Measurements from ENCODE around the gene KDELR3.
A peak's percentile ranks its signal among the peaks of the same experiment; 100 is the strongest.
"Not testable (repeated sequence)": the region's sequence is repeated elsewhere in the genome, so short reads cannot be mapped to it uniquely, and the experiment has no call there.

The KDELR3 gene

GRCh38 chr22:38456841-38457699 lies 10.8 kb upstream of the KDELR3 start:
- no peak for DNase-seq

DNA sequence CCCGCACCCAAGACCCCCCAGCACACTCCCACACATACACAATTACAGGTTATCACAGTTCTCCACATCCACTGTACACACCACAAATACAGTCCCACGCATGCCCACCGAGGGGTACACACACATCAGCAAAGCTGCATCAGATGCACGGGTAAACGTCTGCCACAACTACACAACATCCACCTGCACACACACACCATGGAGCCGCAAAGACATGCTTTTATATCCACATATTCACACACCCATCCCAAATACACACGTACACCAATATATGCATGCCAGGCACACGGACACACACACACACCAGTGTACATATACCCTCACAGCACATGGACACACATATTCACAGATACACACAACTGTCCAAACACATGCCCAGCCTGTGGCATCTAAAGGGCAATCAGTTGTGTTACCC lies 7.5 kb upstream of the KDELR3 start:
- no peak for DNase-seq

DNA sequence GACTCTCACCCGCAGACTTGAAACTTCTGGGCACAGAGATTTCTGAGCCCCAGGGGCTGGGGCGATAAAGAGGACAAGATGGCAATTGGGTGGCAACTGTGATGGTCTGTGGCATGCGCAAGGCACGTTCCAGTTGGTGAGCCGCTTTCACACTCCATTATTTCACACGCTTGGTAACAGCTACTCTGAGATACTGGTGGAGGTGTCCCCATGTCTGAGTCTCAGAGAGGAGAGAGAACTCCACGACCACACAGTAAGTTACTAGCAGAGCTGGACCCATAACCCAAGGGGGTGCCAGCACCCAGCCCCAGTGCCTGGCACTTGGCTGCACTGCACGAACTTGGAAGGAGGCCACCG lies 6.9 kb upstream of the KDELR3 start:
- DNase-seq, result no peak

GRCh38 chr22:38461414-38462081 lies 6.3 kb upstream of the KDELR3 start:
- DNase-seq, result peak; percentile 96

- no peak for DNase-seq
Observed at GRCh38 chr22:38462960-38463784, 4.7 kb upstream of the KDELR3 start.

GRCh38 chr22:38464992-38465672 lies 2.8 kb upstream of the KDELR3 start:
- no peak for DNase-seq

DNA sequence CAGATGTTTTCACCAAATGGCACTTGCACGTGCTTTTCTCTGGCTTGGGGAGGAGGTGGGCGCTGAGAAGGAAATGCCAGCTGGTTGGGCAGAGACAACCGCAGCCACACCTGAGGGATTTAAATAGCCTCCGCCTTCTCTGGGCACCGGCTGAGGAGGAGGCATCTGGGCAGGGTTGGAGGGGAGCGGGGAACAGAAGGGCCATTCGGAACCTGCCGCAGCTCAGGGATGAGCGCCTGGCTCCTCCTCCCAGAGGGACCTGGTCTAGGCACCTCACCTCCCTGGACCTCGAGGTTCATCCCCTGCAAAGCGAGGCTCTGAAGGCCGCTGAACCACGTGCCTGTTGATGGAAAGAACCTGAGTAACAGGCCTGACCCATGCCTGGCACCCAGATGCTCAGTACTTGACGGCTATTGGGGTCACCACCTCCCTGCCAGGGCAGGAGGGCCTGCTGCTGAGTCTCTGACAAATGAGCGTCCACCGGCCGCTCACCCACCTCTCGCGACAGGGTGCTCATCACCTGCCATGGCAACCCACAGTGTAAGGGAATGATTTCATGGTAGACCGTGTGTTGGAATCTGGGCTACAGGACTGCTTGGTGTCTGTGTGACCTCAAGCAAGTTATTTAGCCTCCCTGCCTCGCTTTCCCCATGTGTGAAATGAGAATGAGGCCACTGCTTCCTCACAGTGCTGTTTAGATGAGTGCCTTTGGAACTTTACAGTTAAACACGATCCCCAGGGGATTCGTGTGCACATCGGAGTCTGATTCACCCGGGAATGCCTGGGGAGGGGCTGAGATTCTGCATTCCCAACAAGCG lies 2.0 kb upstream of the KDELR3 start:
- no peak for DNase-seq

DNA sequence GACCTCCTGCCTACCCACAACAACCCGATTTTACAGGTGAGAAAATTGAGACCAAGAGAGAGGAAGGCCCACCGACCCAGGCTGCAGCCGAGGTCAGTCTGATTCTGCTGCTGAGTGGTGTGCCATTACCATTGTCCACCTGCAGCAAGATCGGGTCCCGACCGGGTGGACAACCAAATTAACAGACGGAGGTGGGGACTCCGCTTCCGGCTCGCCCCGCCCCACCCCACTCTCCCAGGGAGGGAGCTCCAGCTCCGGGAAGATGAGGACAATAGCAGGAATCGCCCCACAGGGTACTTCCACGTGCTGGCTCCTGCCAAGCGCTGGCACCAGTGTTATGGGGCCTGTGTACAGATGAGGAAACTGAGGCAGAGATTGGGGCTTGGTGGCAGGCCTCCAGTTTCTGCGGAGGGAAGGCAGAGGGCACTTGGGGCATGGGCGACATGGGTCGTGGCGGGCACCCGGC lies 425 bp upstream of the KDELR3 start:
- DNase-seq, result no peak

DNA sequence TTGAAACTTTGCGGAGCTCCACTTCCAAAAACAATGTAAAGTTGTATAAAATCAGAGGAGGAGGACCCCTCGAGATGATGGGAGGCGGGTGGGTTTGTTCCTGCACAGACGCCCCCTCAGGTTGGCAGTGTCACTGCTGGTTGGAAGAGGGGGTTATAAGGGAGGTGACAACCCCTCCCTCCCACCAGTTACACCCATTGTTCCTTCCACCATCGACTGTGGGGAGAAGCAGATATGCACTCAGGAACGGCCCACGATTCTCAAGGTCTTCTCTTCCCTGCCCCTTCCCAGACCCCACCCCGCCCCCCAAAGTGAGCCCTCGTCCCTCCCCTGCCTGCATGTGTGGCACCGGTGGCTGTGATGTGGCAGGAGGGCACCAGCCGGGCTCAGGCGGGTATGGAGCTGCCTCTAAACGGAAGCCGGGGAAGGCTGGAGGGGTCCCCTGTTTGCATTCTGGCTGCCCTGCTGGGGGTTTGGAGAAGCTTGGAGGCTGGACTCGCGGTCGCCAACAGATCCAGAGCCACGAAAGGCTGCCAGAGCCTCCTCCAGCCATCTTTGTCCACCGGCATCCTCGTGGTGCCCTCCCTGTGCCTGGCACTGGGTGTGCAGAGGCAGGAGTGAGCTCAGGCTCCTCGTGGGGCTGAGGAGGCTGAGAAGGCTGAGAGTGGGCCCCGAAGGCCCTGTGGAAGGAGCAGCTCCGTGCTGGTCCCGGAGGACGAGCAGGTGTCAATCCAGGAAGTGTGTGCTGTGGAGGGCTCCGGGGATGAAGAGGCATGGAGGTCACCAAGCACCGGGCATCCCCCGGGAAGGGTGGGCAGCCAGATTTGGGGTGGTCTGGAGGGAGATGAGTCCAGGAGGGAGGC lies 778 bp downstream of the KDELR3 start:
- no peak for DNase-seq

DNA sequence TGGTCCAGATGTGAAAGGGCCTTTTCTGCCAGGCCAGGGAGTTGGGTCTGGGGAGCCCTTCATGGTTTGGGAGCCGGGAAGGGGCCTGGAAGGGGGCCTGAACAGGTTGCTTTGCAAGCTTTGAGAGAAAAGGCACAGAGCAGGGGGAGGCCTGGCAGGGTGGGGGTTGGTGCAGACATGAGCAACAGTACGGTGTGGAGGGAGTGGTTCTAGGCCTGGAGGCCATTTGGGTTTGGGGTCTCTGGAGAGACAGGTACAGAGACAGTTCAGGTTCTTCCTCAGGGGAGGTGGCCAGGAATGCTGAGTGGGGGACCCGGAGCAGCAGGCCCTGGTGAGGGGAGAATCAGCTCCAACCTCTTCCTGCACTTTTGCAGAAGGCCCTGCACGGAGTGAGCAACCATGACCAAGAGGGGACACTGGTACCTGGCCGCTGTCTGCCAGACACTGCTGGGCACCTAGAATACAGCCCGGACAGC lies 1.4 kb downstream of the KDELR3 start:
- DNase-seq, result no peak

- DNase-seq, result not testable (repeated sequence)
Observed at GRCh38 chr22:38470179-38470578, 2.3 kb downstream of the KDELR3 start.

DNA sequence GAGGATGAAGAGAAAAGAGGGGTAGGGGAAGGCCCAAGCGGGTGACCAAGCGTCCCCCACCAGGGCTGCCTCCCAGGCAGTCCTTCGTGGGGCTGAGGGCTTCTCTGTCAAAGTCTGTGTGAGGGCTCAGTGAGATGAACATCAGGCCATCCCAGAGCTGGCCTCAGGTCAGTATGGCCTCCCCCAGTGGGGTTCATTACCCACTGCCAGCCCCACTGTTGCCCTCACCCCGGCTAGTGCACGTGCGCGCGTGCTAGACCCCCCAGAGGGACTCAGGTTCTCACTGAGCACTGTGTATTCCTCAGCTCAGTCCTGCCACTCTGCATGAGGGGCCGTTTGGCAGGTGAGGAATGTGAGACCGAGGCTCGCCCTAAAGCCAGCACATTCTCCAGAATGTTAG lies 3.3 kb downstream of the KDELR3 start:
- DNase-seq, result no peak

- no peak for DNase-seq
Observed at GRCh38 chr22:38474003-38474607, 6.2 kb downstream of the KDELR3 start.

GRCh38 chr22:38477585-38477984 lies 9.7 kb downstream of the KDELR3 start:
- DNase-seq, result no peak

DNA sequence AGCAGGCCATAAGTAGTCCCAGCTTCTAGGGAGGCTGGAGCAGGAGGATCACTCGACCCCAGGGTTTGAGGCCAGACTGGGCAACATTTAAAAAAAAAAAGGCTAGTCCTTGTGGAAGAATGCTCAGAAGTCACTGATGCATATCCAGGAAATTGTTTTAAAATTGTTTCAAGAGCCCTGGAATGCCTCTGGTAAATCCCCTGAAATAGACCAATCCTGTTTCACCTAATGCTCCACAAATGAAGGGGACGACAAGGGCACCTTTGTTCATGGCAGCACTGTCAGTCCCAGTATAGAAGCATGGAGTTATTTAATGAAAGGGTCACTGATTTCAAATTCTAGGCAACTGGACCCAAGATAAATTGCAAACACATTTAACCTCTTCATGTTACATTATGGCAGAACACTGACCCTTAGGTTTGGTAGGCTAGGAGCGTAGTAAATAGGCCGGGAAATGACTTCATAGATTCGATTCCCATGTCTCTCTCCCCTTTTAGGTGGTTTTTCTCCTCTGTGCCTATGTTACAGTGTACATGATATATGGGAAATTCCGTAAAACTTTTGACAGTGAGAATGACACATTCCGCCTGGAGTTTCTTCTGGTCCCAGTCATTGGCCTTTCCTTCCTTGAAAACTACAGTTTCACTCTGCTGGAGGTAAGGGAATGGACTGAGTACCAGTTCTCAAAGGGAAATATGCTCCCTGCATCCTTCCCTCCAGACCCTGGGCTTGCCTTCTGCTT lies 11.4 kb downstream of the KDELR3 start:
- no peak for DNase-seq

- DNase-seq, result no peak
Observed at GRCh38 chr22:38481162-38481870, 13.4 kb downstream of the KDELR3 start.

DNA sequence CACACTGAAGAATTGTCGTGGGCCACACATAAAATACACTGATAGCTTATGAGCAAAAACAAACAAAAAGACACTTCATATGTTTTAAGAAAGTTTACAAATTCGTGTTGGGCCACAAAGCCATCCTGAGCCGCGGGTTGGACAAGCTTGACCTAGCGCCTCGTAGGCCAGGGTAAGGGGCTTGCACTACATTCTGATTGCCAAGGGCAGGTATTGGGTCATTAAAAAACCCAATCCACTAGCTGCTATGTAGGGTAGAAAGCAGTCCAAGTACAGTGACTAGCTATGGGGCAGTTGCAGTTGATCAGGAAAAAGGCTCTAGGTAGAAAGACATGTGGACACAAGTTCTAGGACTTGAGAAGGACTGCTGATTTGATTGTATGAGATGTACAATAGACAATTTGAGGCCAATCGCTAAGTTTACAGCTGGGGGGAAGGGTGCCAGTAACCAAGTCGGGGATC lies 14.0 kb downstream of the KDELR3 start:
- DNase-seq, result no peak

- no peak for DNase-seq
Observed at GRCh38 chr22:38482662-38483308, 14.9 kb downstream of the KDELR3 start.
